Right lobe of liver (tissue), 4 donors: ENCODE measurements around the gene CDC42EP5.

Source experiments
- CTCF ChIP-seq, 4 donors: fragments of 200-600 bp in 3 of 4; fragments of 450-650 bp in 1 of 4; IDR thresholded peaks; one replicate each; pipeline versions ENCODE4 v1.5.1 to v1.8.0; 2016 to 2022; ENCODE audit warnings: antibody characterized with exemption in 4 of 4, mild to moderate bottlenecking in 2 of 4
- POLR2A ChIP-seq: fragments of 450-650 bp; IDR thresholded peaks from one replicate; pipeline ENCODE4 v1.6.1; 2017; ENCODE audit warnings: antibody characterized with exemption, mild to moderate bottlenecking
- donor health status: DM: no; HTN: no; CAD: no.
- donor health status: DM: no; HTN: no; CAD: no.
- donor health status: DM: no; HTN: yes; CAD: no.

- no peak for TF ChIP-seq CTCF (IDR thresholded peaks at IDR 0.05)
- TF ChIP-seq POLR2A: no peak
Measured at GRCh38 chr19:54461210-54461609, 11.9 kb downstream of the CDC42EP5 start.
